ENCODE data around the gene RAB28.

RAB28 gene

GRCh38 chr4:13367691-13368090 is 116.4 kb downstream of the RAB28 start:
- DNase-seq, result no peak

DNA sequence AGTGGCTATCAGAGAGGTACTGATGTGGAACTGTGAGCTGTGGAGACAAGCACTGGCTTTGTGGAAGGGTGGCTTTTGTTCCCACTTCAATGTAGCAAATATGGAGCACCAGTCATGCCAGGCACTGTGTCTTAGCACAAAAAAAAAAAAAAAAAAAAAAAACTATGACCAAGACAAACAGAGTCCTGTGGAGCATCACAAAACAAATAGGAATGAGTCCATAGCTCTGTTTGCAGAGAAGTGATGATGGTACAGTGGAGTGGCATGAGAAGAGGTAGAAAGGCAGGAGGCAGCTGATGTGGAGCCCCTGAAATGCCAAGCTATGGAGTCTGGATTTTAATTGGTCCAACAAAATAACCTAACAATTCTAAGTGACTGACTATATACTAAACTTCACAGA is 116.9 kb downstream of the RAB28 start:
- DNase-seq, result no peak

DNA sequence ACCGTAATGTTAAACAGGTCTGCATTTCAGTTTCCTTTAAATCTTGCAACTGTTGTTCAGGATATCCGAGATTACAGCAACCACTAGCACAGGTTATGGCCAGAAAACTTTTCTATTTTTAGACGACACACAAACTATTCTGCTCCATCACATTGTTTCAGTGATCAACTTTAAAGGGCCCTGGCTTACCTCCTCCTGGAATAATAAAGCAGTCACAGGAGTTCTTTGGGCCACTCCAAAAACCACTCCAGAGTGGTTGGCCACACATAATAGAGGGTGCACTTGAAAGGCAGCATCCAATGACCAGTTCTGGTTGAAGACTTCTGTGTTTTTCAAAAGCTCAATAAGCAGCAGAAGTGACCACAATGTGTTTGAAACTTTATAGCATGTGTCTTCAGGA is 118.9 kb downstream of the RAB28 start:
- no peak for DNase-seq

- DNase-seq, result no peak
Measured at GRCh38 chr4:13364653-13365052, 119.5 kb downstream of the RAB28 start.

DNA sequence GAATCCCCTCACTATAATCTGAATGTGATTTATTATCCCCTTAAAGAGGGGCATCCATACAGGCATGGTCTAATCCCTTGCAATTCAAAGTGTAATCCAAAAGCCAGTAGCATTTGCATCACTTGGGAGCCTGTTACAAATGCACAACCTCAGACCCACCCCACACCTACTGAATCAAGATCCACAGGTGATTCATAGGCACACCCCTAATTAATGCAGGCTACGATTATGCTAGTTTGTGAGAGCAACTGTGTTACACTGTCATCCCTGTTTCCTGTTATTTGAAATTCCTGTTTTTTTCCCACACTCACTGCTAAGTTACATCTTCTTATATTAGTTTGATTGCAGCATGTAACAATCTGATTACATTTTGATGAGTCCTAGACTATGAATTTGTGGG is 120.0 kb downstream of the RAB28 start:
- DNase-seq, result no peak

DNA sequence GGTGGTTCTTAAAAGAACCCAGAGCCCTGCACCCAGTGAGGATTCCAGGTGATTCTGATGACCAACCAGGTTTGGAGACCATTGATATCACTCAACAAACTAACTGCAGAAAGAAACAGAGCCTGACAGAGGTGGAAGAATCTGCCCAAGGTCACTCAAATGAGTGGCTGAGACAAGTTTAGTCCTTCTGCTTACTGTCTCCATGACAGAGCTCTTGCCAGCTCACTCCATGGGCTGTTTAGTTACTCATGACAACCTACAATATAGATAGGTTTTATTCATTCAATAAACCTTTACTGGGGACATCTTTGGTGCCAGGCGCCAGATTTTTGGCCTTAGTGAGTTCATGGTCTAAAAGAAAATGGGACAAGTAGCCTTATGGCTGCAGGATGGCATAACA is 124.3 kb downstream of the RAB28 start:
- no peak for DNase-seq

GRCh38 chr4:13355111-13355880 is 128.8 kb downstream of the RAB28 start:
- DNase-seq, result no peak

- DNase-seq, result no peak
Measured at GRCh38 chr4:13349096-13349495, 135.0 kb downstream of the RAB28 start.

GRCh38 chr4:13348216-13348615 is 135.9 kb downstream of the RAB28 start:
- no peak for DNase-seq

GRCh38 chr4:13347517-13348125 is 136.5 kb downstream of the RAB28 start:
- DNase-seq, result no peak

GRCh38 chr4:13344216-13344615 is 139.9 kb downstream of the RAB28 start:
- no peak for DNase-seq

DNA sequence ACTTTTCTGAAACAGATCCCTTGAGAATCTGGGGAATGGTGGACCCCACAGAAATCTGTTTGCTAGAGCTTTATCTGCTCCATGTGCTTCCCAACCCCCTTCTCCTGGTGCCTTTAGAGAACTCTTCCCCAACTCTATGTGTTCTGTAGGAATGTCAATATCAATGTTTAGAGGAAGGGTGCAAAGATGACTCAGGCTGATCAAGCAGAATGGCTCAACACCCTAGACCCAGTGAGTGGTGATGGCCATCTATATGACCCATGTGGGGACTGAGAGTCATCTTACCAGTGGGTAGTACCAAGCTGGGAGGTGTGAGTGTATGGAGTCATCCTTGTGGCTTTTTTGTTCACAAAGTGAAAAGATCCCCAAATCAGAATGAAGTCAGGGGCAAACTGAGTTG is 143.5 kb downstream of the RAB28 start:
- no peak for DNase-seq

DNA sequence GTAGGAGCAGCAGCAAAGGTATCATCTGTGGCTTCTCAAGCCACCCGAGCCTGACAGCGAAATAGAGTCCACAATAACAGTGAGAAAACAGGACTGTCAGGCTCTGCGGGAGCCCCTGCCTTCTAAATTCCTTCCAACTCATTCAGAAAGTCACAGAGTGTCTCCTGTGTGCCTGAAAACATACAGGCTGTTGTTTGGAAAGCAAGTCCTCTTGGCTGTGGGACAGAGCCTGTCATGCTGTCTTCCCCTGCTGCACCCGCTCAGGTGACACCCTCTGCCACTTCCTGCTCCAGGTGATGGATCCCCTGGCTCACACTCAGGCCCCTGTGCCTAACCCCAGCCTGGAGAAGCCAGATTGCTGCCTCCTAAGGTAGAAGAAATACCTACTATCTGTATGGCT is 152.3 kb downstream of the RAB28 start:
- DNase-seq, result no peak

- DNase-seq, result no peak
Measured at GRCh38 chr4:13329963-13330362, 154.2 kb downstream of the RAB28 start.

DNA sequence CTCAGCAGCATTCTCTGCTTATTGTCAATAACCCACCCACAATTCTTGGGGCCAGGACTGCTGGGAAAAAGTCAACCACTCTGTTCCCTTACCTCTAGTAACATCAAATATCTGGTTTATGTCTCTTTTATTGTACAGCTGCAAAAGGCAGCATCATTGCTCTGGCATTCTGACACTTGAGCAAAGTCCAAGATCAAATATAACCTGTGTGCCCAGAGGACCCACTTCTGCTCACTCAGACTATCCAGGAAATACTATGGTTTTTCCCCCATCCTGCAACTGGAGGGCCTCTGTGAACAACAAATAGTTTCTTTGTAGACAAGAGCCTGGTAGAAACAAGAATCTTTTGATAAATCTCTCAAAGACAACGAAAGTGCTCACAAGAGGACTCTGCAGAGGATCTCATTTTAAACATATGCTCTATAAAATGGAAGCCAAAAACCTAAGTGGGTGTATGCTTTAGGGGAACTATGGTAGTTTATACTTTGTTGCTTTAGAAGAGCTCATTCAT is 154.7 kb downstream of the RAB28 start:
- DNase-seq, result no peak

DNA sequence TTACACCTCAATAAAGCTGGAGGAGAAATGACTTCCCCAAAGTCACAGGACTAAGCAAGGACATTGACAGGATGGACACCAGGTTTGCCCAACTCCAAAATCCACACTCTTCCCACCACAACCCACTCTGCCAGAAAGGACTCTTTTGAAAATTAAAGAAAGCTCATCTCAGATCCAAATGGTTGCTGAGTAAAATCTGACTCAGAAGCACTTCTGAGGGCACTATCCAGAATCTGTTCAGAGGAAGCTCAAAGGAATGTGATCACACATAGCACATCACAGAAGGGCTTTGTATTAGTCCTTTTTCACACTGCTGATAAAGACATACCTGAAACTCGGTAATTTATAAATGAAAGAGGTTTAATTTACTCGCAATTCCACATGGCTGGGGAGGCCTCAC is 155.5 kb downstream of the RAB28 start:
- no peak for DNase-seq

DNA sequence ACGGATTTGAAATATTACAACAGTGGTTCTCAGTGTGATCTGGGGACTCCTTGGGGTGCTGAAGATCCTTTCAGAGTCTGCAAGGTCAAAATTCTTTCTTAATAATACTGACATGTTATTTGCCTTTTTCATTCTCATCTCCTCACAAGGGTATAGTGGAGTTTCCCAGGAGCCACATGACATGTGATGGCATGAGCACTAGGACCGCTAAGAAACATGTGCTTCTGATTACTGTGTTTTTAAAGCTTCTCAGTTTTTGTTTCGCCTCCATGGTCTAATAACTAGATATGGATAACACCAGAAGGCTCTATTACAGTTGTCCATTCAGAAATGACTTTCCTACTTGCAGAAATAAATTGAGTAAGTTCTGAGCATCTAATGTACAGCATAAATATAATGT is 156.1 kb downstream of the RAB28 start:
- DNase-seq, result no peak

DNA sequence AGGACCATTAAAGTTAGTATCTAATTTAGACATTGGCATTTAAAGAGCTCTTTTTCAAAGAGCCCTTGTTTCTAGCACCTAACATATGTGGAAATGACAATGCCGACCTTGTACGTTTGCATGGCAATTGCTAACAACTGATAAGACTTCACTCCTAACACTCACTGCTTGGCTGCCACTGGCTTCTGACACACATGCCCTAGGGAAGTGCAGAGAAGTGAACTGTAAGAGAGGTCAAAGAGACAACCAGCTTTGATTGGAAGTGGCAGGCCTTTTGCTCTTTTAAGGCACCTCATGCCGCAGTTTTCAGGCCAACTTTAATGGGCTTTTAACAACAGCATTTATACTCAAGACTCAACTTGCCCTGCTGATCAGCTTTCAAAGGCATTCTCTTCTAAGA is 158.4 kb downstream of the RAB28 start:
- DNase-seq, result no peak

DNA sequence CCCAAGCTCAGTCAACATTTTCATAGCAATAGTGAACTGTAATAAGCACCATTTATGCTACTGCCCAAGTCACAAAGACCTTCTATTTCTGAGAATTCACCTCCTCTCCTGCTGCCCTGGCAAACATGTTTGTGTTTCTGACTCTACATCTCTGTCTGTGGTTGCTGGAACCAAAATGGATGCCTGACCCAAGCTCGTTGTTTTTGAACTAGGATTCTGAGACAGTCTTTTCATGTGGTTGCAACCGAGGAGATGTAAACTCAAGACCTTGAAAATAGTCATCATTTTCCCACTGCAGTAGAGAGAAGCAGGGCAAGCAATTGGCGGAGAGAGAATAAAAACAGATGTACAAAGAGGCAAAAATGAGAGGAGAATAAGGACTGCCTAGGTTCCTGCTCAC is 160.2 kb downstream of the RAB28 start:
- no peak for DNase-seq

DNA sequence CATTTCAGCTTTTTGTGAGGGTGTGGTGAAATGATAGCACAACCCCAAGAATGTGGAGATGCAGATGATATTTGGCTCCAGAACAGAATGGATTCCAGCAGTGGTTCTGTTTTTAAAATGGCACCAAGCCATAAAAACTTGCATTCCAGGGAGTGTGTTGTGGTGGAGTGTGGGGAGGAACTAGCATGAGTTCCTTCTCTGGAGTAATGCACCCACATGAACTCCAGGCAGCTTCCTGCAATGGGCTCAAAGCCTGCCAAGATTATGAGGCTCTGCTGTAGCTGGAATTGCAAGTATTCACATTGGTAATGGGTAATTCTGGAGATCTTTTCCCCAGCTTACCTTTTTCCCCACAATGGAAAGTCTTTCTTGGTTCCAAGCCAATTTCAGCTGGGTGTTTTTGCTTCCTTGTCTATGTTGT is 161.4 kb downstream of the RAB28 start:
- no peak for DNase-seq

Data from effector CD8-positive, alpha-beta T cell (primary cell).